Large intestine (tissue), 12 donors: Measurements from ENCODE around the gene GRM5. TPM values are rescaled to one million over a fixed set of nuclear protein-coding genes. Genes with fewer than 3 reads are reported as not detected.
"Not testable (repeated sequence)": the region's sequence is repeated elsewhere in the genome, so short reads cannot be mapped to it uniquely, and the experiment has no call there.

Experiments
- DNase-seq, 2 donors: peaks; one replicate each; pipeline versions ENCODE4 v3.0.0 to v3.0.0-alpha.2; 2013
- H3K27ac ChIP-seq: one replicate; pipeline ENCODE4 v1.5.1; 2013; ENCODE audit warnings: low read length
- H3K27me3 ChIP-seq: 2 replicates; pipeline ENCODE4 v1.6.1; 2013; ENCODE audit warnings: low read length; ENCODE audit not compliant: control insufficient read depth, insufficient read depth
- H3K36me3 ChIP-seq: 2 replicates; pipeline ENCODE4 v1.6.1; 2013; ENCODE audit warnings: low read length; ENCODE audit not compliant: control insufficient read depth, insufficient read depth
- H3K4me1 ChIP-seq: one replicate; pipeline ENCODE4 v1.6.1; 2013; ENCODE audit warnings: low read length; ENCODE audit not compliant: control insufficient read depth, insufficient read depth
- H3K4me3 ChIP-seq: one replicate; pipeline ENCODE4 v1.5.1; 2013; ENCODE audit warnings: low read length
- H3K9me3 ChIP-seq: one replicate; pipeline ENCODE4 v1.6.1; 2013; ENCODE audit warnings: mild to moderate bottlenecking, low read depth, low read length, moderate library complexity; ENCODE audit not compliant: control insufficient read depth
- WGBS: methylation state at CpG from one replicate; pipeline ENCODE4 v1.1.5; 2013; ENCODE audit warnings: low lambda C conversion rate; ENCODE audit not compliant: insufficient coverage; 5-methylcytosine and 5-hydroxymethylcytosine counted together
- long read RNA-seq, 11 donors: transcript quantifications; one replicate each; lab custom pipeline, GENCODE V29; 2026
- polyA plus RNA-seq: library from polyadenylated mRNA; unstranded; fragments of 120-200 nt; gene quantifications from one replicate; pipeline ENCODE4 v1.2.1, GENCODE V29; 2013

Gene GRM5
- 0.06 TPM for polyA plus RNA-seq
- long read RNA-seq, donor 1, result 0 reads
- long read RNA-seq, donor 2, result 0 reads
- long read RNA-seq, donor 3, result 0 reads
- long read RNA-seq, donor 4, result 0 reads
- long read RNA-seq, donor 5, result 0 reads
- long read RNA-seq, donor 6, result 0 reads
- long read RNA-seq, donor 7, result 0 reads
- long read RNA-seq, donor 8, result 0 reads
- long read RNA-seq, donor 9, result 0 reads
- long read RNA-seq, donor 10, result 0 reads
- long read RNA-seq, donor 11, result 0 reads

- not testable (repeated sequence) for H3K4me1 ChIP-seq, H3K27ac ChIP-seq, H3K9me3 ChIP-seq, H3K4me3 ChIP-seq, H3K36me3 ChIP-seq, DNase-seq
- peaks cover 34% of the 10 kb centered on the region for H3K27me3 ChIP-seq
- no CpG with 5 or more reads among the region's 47 CpGs for WGBS
Observed at GRCh38 chr11:89065651-89066201, at the start of gene GRM5. Gene GRM5 (minus strand): TSS chr11:89065982. CDS start chr11:89047872, 18,110 bp downstream.

DNA sequence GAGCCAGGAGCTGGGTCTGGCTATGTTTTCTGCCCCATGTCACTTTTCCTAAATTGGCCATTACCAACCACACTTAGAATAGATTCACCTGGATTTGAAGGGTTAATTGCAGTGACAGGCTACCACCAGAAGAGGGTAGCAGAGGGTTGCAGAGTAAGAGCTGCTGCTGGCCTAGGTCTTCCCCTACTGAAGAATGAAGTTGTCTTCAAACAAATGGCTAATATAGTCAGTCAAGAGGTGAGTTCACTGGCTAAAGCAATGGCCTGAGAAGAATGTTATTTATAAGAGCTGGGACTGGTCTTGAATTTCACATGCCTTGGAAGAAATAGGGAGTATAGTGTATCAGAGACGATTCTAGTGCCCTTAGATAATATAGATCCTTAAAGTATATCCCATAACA is 32.2 kb upstream of the GRM5 start:
- not testable (repeated sequence) for H3K4me3 ChIP-seq, H3K36me3 ChIP-seq, H3K4me1 ChIP-seq, H3K9me3 ChIP-seq, H3K27ac ChIP-seq, H3K27me3 ChIP-seq
- no CpG with 5 or more reads among the region's 1 CpG for WGBS
- peak; percentile 0 to 3 for DNase-seq

DNA sequence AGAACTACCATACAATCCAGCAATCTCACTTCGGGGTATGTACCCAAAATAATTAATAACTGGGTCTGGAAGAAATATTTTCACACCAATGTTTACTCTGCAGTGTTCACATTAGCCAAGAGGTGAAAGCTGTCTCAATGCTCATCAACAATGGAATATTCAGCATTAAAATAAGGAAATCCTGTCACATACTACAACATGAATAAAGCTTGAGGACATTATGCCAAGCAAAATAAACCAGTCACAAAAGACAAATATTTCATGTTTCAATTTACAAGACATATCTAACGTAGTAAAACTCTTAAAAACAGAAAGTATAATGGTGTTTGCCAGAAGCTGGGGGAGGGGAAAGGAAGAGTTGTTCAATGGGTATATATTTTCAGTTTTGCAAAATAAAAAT is 28.0 kb upstream of the GRM5 start:
- 73% methylated on average over 1 of the region's 2 CpGs for WGBS

GRCh38 chr11:89084951-89085350 is 19.2 kb upstream of the GRM5 start:
- not testable (repeated sequence) for DNase-seq, H3K27ac ChIP-seq, H3K4me3 ChIP-seq, H3K36me3 ChIP-seq, H3K4me1 ChIP-seq, H3K27me3 ChIP-seq, H3K9me3 ChIP-seq
- no CpG with 5 or more reads among the region's 3 CpGs for WGBS

More for the DNA sequence above, 28.0 kb upstream of the GRM5 start:
- H3K9me3 ChIP-seq, H3K36me3 ChIP-seq, H3K4me3 ChIP-seq, H3K27ac ChIP-seq, DNase-seq, H3K27me3 ChIP-seq, H3K4me1 ChIP-seq: not testable (repeated sequence)

DNA sequence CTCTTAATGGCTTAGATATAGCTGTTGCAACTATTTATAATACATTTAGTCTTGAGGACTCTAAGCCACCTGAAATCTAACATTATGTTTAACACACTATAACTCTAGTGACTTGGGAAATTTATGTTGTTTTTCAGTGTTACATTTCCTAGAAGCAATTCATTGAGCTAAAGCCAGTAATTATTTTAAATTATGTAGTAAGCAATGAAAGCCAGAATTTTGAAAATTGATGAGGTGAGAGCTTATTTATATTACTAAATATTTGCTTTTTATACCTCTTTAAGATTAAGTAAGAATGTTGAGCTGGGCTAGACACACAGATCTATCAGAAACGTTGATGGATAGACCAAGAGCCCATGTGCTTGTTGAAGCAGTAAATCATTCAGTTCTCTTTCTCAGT is 5.1 kb upstream of the GRM5 start:
- H3K27ac ChIP-seq, H3K4me3 ChIP-seq, H3K27me3 ChIP-seq, DNase-seq, H3K4me1 ChIP-seq, H3K36me3 ChIP-seq, H3K9me3 ChIP-seq: not testable (repeated sequence)
- WGBS, result no CpG with 5 or more reads among the region's 1 CpG

GRCh38 chr11:89067264-89067663 is 1.5 kb upstream of the GRM5 start:
- H3K27ac ChIP-seq, result no peak overlapping the region
- H3K4me3 ChIP-seq, result no peak overlapping the region
- no peaks in the 10 kb centered on the region for H3K9me3 ChIP-seq
- H3K27me3 ChIP-seq, result peaks cover 32% of the 10 kb centered on the region
- DNase-seq, result no peak
- no peaks in the 10 kb centered on the region for H3K4me1 ChIP-seq
- H3K36me3 ChIP-seq, result no peaks in the 10 kb centered on the region

DNA sequence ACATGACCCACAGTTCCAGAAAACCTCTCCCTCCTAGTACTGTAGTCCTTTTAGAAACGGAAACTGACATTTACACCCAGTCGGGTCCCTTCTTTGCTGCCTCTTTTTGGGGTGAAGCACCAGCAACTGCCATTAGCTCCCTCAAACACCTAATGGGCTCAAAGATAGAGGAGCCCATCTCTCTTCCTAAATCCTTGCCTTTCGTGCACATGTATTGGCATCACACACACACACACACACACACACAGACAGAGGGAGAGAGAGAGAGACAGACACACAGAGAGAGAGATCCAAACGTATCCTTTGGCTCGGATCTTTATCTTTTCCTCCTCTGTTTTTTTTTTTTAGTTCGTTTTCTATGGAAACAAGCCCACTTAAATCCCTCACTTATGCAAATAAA is 716 bp downstream of the GRM5 start:
- Histone ChIP-seq H3K27ac (no peak overlapping the region), H3K27me3 (peaks cover 34% of the 10 kb centered on the region), H3K4me1 (no peaks in the 10 kb centered on the region), H3K9me3 (no peaks in the 10 kb centered on the region), H3K36me3 (no peaks in the 10 kb centered on the region), H3K4me3 (no peak overlapping the region)
- no peak for DNase-seq
- 20% methylated on average over 1 of the region's 6 CpGs for WGBS

GRCh38 chr11:89063481-89063951 is 2.3 kb downstream of the GRM5 start:
- not testable (repeated sequence) for H3K4me3 ChIP-seq, H3K27ac ChIP-seq, H3K4me1 ChIP-seq, H3K36me3 ChIP-seq, DNase-seq, H3K9me3 ChIP-seq
- H3K27me3 ChIP-seq, result peaks cover 34% of the 10 kb centered on the region
- no CpG with 5 or more reads among the region's 17 CpGs for WGBS

DNA sequence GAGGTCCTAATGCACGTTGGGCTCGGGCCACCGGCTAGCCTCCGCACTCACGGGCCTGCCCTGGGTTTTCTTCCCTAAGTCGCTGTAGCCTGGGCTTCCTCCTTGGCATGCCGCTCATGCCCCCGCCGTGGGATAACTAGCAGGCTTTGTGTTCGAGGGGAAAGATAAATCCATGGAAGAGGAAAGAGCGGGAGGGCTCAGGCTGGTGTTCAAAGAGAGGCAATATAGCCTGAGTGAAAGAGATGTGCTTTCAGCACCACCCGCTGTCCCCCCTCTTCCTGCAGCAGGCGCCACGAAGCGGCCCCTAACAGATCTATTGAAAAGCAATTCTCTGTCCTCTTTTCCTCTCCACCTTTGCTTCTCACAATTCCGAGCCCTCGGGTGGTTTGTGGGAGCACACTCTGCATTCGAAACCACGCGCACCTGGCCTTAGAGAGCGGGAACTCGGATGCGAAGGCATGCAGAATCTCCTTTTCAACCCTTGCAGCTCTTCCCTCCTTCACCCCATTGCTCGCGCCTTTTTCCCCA is 2.9 kb downstream of the GRM5 start:
- H3K4me3 ChIP-seq, H3K27ac ChIP-seq, H3K4me1 ChIP-seq, H3K9me3 ChIP-seq, DNase-seq, H3K36me3 ChIP-seq: not testable (repeated sequence)
- WGBS, result no CpG with 5 or more reads among the region's 25 CpGs
- peaks cover 34% of the 10 kb centered on the region for H3K27me3 ChIP-seq

GRCh38 chr11:89061839-89062238 is 3.9 kb downstream of the GRM5 start:
- not testable (repeated sequence) for DNase-seq, H3K27ac ChIP-seq, H3K4me3 ChIP-seq, H3K9me3 ChIP-seq, H3K36me3 ChIP-seq, H3K4me1 ChIP-seq
- peaks cover 34% of the 10 kb centered on the region for H3K27me3 ChIP-seq
- WGBS, result no CpG with 5 or more reads among the region's 5 CpGs

- not testable (repeated sequence) for DNase-seq, H3K27me3 ChIP-seq, H3K4me1 ChIP-seq, H3K4me3 ChIP-seq, H3K27ac ChIP-seq, H3K9me3 ChIP-seq, H3K36me3 ChIP-seq
- 83% methylated on average over 1 of the region's 1 CpG for WGBS
Observed at GRCh38 chr11:89057406-89057805, 8.4 kb downstream of the GRM5 start.
